MM.1S (cell line): Measurements from ENCODE around the gene TRAPPC6A.

Experiments used
- CTCF ChIP-seq: fragments of 300-600 bp; sonication (generic); IDR thresholded peaks from 2 replicates; pipeline ENCODE4 v1.5.1; 2016; ENCODE audit warnings: antibody characterized with exemption, low read length, mixed read lengths
- EZH2 ChIP-seq: fragments of 300-600 bp; sonication (generic); optimal IDR thresholded peaks from 2 replicates; pipeline ENCODE3; 2017; ENCODE audit warnings: low read depth, mild to moderate bottlenecking, antibody characterized with exemption, low read length, mixed read lengths

- TF ChIP-seq EZH2 = no peak
- TF ChIP-seq CTCF = no peak
These were observed 54.6 kb downstream of the TRAPPC6A start for GRCh38 chr19:45123440-45123850.
